Endothelial cell (in vitro differentiated cells): ENCODE results near the gene CNTN6. TPM values are rescaled to one million over a fixed set of nuclear protein-coding genes. Genes with fewer than 3 reads are reported as not detected.

Experiments used
- DNase-seq: peaks from one replicate; pipeline ENCODE4 v3.0.0; 2021; ENCODE audit warnings: low spot score
- H3K27ac Mint-ChIP-seq: one replicate; pipeline ENCODE4 v1.8.0; 2021; ENCODE audit warnings: mixed read lengths, inconsistent platforms; ENCODE audit not compliant: unreplicated experiment
- H3K27me3 Mint-ChIP-seq: one replicate; pipeline ENCODE4 v1.8.0; 2021; ENCODE audit warnings: mild to moderate bottlenecking, moderate library complexity, mixed read lengths, inconsistent platforms; ENCODE audit not compliant: unreplicated experiment
- H3K36me3 Mint-ChIP-seq: one replicate; pipeline ENCODE4 v1.8.0; 2021; ENCODE audit warnings: mild to moderate bottlenecking, low read depth, mixed read lengths, inconsistent platforms; ENCODE audit not compliant: unreplicated experiment
- H3K4me1 Mint-ChIP-seq: one replicate; pipeline ENCODE4 v1.8.0; 2021; ENCODE audit warnings: mild to moderate bottlenecking, mixed read lengths, inconsistent platforms; ENCODE audit not compliant: unreplicated experiment
- H3K4me3 Mint-ChIP-seq: one replicate; pipeline ENCODE4 v1.8.0; 2021; ENCODE audit warnings: mild to moderate bottlenecking, mixed read lengths, inconsistent platforms; ENCODE audit not compliant: unreplicated experiment
- H3K9me3 Mint-ChIP-seq: one replicate; pipeline ENCODE4 v1.8.0; 2021; ENCODE audit warnings: mixed read lengths, inconsistent platforms; ENCODE audit not compliant: unreplicated experiment
- total RNA-seq: library from RNA; stranded (reverse); fragmentation: NEBNext Ultra II Directional; extraction: Animal tissue kit (Norgen Biotek cat#: 25700); gene quantifications from one replicate; pipeline ENCODE4 v1.2.1, GENCODE V29; 2021; ENCODE audit not compliant: unreplicated experiment
- TF ChIP-seq, protein P1 (sequence below): fragments of 200-600 bp; sonication (generic); IDR thresholded peaks from one replicate; pipeline ENCODE4 v1.5.0; 2021; ENCODE audit warnings: antibody characterized with exemption; ENCODE audit not compliant: unreplicated experiment

The CNTN6 gene
- total RNA-seq, 1 donor from 2014 or later: not detected

DNA sequence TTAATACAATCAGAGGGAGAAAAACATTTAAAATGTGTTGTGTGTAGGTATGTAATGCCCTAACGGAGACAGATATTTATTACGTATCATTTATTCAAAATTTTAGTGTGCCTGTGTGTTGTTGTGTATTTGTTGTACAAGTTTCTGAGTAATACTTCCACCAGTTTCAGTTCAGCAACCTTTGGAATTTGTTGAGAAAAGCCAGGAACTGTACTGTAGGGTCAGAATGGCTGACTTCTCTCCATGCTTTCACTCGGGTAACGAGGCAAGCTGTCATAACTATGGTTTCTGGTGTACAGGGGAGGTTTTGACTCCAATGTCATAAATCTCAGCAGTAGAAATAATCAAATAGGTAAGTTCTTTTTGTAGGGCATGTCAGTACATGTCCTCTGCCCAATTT lies 23.8 kb upstream of the CNTN6 start:
- Mint-ChIP-seq H3K27ac (no peak overlapping the region), H3K4me3 (no peak overlapping the region), H3K36me3 (no peaks in the 10 kb centered on the region), H3K27me3 (no peaks in the 10 kb centered on the region), H3K4me1 (no peaks in the 10 kb centered on the region), H3K9me3 (peaks cover 20% of the 10 kb centered on the region)
- TF ChIP-seq, protein P1, sequence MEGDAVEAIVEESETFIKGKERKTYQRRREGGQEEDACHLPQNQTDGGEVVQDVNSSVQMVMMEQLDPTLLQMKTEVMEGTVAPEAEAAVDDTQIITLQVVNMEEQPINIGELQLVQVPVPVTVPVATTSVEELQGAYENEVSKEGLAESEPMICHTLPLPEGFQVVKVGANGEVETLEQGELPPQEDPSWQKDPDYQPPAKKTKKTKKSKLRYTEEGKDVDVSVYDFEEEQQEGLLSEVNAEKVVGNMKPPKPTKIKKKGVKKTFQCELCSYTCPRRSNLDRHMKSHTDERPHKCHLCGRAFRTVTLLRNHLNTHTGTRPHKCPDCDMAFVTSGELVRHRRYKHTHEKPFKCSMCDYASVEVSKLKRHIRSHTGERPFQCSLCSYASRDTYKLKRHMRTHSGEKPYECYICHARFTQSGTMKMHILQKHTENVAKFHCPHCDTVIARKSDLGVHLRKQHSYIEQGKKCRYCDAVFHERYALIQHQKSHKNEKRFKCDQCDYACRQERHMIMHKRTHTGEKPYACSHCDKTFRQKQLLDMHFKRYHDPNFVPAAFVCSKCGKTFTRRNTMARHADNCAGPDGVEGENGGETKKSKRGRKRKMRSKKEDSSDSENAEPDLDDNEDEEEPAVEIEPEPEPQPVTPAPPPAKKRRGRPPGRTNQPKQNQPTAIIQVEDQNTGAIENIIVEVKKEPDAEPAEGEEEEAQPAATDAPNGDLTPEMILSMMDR: no peak
- DNase-seq: no peak

DNA sequence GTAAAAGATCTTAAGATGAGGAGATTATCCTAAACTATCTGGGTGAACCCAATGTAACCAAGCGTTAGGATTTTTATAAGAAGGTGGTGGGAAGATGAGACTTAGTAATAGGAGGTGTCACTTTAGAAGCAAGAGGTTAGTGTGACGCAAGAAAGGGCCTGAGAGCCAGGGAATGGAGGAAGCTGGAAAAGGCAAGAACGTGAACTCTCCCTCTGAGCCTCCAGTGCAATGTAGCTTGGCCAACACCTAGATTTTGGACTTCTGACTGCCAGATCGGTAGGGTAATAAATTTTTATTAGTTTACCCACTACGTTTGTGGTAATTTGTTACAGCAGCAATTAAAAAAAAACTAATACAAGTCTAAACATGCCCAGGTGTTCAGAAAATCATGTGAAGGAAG lies 20.8 kb upstream of the CNTN6 start:
- no peak for DNase-seq
- Mint-ChIP-seq H3K36me3 (no peaks in the 10 kb centered on the region), H3K27me3 (no peaks in the 10 kb centered on the region), H3K4me1 (no peaks in the 10 kb centered on the region), H3K9me3 (peaks cover 19% of the 10 kb centered on the region), H3K4me3 (no peak overlapping the region), H3K27ac (no peak overlapping the region)
- TF ChIP-seq, protein P1: no peak

DNA sequence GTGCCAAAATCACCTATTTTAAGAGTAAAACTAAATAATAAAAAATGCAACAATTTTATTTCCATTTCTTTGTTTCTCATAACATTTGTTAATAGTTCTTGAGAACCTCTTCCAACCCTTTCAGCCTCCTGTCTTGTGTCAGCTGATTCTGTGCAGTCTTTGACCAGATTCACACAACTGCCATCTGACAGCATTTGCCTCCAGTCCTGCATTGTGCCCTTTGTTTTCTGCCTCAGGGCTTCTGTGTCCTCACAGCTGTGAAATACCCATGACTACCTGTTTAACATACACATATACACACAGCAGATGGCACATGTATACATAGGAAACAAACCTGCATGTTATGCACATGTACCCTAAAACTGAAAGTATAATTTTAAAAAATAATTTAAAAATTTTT lies 13.2 kb upstream of the CNTN6 start:
- no peaks in the 10 kb centered on the region for H3K4me1 Mint-ChIP-seq
- H3K36me3 Mint-ChIP-seq: no peaks in the 10 kb centered on the region
- H3K27me3 Mint-ChIP-seq: no peaks in the 10 kb centered on the region
- H3K4me3 Mint-ChIP-seq: no peak overlapping the region
- peaks cover 3% of the 10 kb centered on the region for H3K9me3 Mint-ChIP-seq
- no peak for DNase-seq
- TF ChIP-seq, protein P1: no peak
- H3K27ac Mint-ChIP-seq: no peak overlapping the region

DNA sequence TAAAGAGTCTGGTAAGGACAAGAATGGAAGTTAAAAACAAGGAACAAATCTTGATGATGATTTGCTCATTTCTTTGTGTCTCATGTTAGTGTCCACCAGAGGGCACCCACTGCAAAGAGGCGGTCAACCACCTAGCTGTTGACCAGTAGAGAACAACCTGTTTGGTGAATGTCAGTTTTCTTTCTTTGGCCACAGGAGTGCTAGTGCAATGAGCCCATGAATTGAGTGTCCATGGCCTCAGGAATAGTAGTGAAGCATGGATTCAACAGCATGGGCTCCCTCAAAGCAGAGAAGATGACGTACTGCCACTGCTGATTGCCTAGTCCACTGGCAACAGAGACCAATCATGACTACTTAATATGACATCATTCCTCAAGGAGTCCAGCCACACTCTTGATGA lies 10.7 kb upstream of the CNTN6 start:
- no peak overlapping the region for H3K27ac Mint-ChIP-seq
- H3K4me3 Mint-ChIP-seq: no peak overlapping the region
- no peaks in the 10 kb centered on the region for H3K4me1 Mint-ChIP-seq
- no peak for DNase-seq
- TF ChIP-seq, protein P1: no peak
- no peaks in the 10 kb centered on the region for H3K27me3 Mint-ChIP-seq
- peaks cover 18% of the 10 kb centered on the region for H3K9me3 Mint-ChIP-seq
- H3K36me3 Mint-ChIP-seq: no peaks in the 10 kb centered on the region

DNA sequence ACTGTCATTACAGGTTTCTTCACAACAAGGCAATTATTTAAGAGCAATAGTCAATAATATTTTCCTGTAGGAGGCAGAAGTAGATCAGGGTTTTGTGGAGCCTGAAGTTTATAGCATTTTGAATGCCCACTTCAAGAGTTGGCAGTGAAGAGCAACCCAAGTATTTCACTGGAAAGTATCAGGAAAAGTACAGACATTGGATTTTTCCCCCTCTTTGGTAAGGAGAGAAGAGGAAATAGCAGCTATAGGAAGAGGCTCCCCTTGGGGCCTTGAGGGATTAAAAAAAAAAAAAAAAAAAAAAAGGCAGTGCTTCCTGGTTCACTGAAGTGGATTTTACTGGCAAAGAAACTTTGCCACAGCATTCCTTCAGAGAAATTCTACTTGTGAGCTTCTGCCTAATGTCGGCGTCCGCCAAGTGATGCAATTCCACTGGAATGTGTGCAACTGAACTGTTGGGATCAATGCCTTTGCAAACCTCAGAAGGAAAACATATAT lies 5.7 kb upstream of the CNTN6 start:
- H3K9me3 Mint-ChIP-seq: peaks cover 22% of the 10 kb centered on the region
- DNase-seq: no peak
- H3K36me3 Mint-ChIP-seq: no peaks in the 10 kb centered on the region
- no peaks in the 10 kb centered on the region for H3K4me1 Mint-ChIP-seq
- H3K4me3 Mint-ChIP-seq: no peak overlapping the region
- no peak overlapping the region for H3K27ac Mint-ChIP-seq
- TF ChIP-seq, protein P1: no peak
- no peaks in the 10 kb centered on the region for H3K27me3 Mint-ChIP-seq
